ENCODE results near the gene FLNA.

- no peak for TF ChIP-seq CTCF (IDR thresholded peaks at IDR 0.05; ENCODE audit: low read depth, low read length)
- no peak for TF ChIP-seq POLR2A (IDR thresholded peaks at IDR 0.05; ENCODE audit: extremely low read depth, insufficient read length)
Measured at GRCh38 chrX:154333116-154333515, 41.3 kb downstream of the FLNA start.
